Dedifferentiated amniotic fluid mesenchymal stem cell (primary cell): Measurements from ENCODE around the gene PSRC1.
"Not testable (repeated sequence)": the region's sequence is repeated elsewhere in the genome, so short reads cannot be mapped to it uniquely, and the experiment has no call there.

Experiments
- DNase-seq: peaks from one replicate; pipeline ENCODE4 v3.0.0-alpha.2; 2016; ENCODE audit errors: extremely low spot score

PSRC1 gene

DNA sequence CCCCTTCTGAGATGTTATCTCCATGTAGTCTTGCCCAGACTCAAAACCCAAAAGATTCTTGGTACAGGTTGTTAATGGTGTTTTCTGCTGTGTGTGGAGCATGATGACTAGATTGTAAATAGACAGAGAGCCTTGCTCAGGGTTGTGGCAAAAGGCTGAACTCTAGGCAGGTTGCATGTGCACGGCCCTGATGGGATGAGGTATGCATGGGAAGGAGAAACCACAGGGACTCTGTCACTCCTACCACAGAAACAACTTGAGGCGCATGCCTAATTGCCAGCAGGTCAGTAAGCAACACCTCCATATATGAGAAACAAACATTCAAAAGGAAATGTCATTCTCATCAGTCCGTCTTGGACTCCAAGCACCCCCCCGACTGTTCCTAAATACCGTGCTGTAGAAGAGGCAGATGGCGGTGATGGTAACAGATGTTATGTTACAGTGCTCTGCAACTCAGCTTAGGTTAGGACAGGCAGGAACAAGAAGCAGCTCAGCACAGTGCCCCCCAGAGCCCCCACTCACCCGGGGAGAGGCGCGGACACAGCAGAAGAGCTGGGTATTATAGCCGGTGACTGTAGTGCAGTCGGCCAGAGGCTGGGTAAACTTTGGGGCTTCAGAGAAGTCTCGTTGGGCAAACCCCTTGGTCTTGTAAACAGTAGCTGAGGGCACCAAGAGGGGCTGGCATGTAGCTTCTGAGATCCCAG, 12.9 kb upstream of the PSRC1 start:
- no peak for DNase-seq

DNA sequence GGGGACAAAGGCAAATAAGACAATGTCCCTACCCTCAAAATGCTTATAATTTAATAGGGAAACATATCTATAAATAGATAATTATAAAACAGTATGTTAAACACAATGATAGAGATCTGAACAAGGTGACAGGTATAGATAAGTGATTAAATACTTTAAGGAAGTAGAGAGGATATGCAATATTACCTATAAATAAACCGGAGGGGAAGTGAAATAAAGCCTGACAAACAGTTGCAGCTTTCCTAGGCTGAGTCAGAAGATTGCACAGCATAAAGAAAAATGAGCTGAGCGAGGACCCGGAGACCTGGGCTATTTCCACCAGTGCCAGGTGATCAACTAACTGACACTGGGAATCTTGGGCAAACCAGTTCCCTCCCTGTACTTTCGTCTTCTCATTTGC, 11.5 kb upstream of the PSRC1 start:
- DNase-seq, result no peak

- DNase-seq, result no peak
Observed at GRCh38 chr1:109293026-109293425, 10.1 kb upstream of the PSRC1 start.

- DNase-seq, result no peak
Observed at GRCh38 chr1:109292364-109292763, 9.4 kb upstream of the PSRC1 start.

DNA sequence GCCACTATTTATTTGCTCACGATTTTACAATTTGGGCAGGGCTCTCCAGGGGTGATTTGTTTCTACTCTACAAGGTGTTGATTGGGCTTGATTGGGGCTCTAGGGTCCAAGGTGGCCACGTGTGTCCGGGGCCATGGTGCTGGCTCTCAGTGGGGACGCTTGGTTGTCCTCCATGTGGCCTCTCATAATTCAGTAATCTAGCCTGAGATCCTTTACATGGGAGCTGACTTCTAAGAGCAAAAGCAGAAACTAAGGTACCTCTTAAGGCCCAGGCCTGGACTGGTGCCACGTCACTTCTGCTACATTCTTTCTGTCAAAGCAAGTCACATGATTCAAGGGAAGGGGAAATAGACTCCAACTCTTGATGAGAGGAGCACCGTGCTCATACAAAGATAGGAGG, 8.1 kb upstream of the PSRC1 start:
- DNase-seq, result no peak

DNA sequence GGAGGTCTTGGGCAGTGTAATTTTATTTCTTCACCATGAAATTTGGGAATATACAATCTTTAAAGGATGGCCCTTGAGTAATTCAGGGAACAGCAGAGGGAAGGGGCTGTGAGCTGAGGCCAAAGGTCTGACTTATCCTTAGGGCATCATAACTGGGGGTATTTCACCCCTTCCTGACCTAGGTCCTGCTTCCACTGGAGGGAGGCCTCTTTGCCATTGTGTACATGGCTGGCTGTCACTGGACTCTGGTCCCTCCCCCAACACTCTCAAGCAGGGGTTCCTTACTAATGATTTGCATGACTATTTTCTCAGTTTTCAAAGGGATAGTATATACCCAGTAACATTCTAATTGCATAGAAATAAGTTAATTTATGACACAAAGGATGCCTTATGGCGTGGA, 7.2 kb upstream of the PSRC1 start:
- DNase-seq, result no peak

DNA sequence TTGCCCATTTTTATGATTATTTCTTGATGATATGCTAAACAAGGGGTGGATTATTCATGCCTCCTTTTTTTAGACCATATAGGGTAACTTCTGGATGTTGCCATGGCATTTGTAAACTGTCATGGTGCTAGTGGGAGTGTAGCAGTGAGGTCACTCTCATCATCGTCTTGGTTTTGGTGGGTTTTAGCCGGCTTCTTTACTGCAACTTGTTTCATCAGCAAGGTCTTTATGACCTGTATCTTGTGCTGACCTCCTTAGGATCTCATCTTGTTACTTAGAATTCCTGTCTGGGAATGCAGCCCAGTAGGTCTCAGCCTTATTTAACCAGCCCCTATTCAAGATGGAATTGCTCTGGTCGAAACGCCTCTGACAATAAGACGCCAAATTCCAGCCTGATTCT, 3.8 kb upstream of the PSRC1 start:
- not testable (repeated sequence) for DNase-seq

GRCh38 chr1:109283748-109284600, 1.0 kb upstream of the PSRC1 start:
- DNase-seq, result no peak

DNA sequence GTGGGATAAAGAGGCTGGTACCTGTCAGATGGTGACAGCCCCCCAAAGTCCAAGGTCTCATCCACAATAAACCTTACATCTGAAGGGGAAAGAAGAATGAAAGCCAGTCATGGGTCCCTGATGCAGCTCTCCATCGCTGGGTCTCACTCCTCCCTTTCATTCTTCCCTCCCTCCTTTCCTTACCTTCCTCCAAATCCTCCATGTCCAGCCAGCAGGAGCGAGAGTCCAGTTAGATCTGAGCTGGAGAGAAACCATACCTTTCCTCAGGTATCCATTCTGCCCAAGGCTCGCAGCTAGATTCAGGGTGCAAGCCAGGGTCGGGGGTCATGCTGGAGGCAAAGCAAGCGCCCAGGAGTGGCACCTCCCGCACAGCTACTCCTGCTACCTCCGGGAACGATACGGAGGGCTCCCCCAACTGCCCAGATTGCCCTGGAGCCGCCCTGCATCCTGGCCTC, 421 bp downstream of the PSRC1 start:
- no peak for DNase-seq

- DNase-seq, result no peak
Observed at GRCh38 chr1:109281680-109282496, 1.1 kb downstream of the PSRC1 start.

DNA sequence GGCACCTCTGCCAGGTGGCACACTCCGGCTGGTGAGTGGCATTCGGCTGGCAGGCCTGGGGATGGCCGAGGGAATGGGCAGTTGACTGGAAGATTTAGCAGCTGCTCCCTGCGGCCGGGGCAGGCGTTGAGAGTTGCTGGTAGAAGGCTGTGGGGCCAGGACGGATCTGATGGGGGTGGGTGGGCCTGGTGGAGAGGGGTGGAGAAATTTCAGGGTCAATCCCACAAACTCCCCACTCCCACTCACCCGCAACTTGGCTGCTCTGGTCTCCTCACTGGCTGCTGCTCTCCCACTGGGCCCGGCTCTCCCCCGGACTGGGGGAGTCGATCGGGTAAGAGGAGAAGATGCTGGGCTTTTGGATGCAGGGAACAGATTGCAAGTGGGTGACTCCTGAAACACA, 2.1 kb downstream of the PSRC1 start:
- no peak for DNase-seq

DNA sequence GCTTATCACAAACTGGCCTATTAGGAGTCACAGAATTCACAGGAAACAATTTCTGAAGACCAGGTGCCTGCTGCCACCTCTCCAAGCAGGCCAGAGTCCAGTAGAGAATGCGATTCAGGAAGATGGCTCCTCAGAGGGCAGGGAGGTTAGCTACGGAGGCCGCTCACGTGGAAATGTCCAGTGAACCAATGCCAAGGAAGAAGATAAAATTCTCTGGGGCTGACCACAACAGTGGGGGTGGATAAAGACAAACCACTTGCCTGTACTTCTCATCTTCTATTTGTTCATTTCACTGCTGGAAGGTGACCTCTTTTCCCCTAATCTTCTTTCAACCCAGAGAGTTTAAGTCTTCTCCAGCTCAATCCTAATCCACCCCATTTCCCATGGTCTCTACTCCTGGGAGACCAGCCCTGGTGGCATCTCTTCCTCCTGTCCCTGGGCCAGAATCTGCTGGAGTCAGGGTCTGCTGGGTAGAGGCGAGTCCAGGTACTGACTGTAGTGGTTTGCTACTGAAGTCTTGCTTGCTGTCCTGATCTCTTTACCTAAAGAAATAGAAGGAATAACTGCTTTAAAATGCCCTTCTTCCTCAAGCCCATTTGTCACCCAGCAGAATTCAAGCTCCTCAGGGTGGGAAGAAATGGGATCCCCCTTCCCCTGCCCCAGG, 3.2 kb downstream of the PSRC1 start:
- no peak for DNase-seq

DNA sequence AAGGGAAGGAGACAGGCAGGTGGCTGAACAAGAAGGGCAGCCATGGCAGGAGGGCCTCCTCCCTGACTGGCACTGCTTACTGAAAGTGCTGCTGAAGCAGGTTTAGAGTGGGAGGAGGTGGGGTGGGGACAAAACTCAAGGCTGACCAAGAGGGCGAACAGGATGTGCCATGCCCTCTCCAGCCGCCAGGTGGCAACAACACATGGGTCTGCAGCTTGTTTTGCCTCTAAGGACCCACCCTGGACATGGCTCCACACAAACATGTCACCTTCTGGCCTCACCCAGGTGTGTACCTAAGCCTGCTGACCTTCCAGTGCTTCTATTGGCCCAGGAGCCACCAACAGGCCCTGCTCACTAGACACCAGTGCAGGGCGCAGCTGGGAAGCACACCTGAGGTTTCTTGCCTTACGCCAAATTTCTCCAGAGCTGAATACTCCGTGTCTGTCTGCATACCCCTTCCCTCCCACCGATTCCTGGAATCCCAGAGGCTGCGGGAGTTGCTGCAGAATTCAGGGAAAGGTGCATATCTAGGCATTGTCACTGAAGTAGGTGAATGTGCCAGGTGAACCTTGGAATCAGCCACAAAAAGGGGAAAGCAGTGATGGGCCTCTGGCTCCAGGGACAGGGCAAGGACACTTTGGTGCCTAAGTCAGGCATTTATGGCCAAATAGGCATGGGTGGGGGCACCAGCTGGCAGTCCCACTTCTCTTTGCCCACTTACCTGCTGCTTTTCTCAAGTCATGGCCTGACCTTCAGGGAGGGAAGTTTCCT, 5.3 kb downstream of the PSRC1 start:
- DNase-seq, result peak; percentile 34

DNA sequence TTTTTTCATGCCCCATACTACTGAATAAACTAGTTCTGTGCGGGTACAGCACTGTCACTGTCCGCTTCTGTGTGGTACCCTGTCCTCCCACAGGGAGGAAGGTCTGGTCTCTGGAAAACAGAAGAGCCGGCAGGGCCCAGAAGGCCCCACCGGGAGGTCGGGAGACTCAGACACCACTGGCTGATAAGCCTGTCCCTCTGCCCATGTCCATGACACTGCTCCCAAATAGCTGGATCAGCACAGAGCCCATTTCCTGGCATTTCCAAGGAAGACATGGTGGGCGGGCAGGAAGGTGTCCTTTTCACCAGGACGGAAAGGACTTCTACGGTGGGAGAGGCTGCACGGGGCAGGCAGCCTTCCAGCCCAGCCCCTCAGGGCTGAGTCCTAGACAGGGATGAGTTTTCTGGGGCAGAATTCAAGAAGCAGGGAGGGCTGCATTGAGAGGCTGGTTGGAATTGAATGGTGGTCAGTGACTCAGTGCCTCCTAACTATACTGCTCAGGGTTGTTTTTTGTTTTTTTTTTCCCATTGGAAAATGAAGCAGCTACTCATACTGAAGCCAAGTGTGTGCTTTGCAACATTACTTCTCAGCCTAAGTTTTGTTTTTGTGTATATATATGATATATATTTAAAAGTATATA, 7.1 kb downstream of the PSRC1 start:
- no peak for DNase-seq

DNA sequence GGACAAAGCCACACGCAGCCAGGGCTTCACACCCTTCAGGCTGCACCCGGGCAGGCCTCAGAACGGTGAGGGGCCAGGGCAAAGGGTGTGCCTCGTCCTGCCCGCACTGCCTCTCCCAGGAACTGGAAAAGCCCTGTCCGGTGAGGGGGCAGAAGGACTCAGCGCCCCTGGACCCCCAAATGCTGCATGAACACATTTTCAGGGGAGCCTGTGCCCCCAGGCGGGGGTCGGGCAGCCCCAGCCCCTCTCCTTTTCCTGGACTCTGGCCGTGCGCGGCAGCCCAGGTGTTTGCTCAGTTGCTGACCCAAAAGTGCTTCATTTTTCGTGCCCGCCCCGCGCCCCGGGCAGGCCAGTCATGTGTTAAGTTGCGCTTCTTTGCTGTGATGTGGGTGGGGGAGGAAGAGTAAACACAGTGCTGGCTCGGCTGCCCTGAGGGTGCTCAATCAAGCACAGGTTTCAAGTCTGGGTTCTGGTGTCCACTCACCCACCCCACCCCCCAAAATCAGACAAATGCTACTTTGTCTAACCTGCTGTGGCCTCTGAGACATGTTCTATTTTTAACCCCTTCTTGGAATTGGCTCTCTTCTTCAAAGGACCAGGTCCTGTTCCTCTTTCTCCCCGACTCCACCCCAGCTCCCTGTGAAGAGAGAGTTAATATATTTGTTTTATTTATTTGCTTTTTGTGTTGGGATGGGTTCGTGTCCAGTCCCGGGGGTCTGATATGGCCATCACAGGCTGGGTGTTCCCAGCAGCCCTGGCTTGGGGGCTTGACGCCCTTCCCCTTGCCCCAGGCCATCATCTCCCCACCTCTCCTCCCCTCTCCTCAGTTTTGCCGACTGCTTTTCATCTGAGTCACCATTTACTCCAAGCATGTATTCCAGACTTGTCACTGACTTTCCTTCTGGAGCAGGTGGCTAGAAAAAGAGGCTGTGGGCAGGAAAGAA, 8.1 kb downstream of the PSRC1 start:
- peak; percentile 26 for DNase-seq

DNA sequence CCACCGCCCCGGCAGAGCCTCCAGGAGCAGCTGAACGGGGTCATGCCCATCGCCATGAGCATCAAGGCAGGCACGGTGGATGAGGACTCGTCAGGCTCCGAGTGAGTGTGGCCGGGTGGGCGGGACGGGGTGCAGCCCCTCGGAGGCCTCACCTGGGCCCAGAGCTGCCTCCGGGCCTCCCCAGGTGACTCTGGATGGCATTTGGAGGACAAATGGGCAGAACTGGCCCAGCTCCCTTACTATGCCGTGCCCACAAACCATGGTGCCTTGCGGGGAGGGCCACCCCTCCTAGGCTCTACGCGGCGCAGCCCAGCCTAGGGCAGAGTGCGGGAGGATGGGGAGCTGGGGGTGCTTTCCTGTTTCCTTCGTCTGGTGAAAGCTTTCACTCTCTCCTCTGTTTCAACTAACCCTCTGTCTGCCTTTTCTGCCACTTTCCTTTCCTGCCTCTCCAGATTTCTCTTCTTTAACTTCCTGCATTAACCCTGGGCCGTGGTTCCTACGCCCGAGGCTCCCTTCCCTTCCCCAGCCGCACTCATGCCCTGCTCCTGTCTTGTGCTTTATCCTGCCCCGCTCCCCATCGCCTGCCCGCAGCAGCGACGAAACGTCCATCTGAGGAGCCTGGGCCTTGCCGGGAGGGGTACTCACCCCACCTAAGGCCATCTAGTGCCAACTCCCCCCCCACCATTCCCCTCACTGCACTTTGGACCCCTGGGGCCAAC, 9.2 kb downstream of the PSRC1 start:
- no peak for DNase-seq

DNA sequence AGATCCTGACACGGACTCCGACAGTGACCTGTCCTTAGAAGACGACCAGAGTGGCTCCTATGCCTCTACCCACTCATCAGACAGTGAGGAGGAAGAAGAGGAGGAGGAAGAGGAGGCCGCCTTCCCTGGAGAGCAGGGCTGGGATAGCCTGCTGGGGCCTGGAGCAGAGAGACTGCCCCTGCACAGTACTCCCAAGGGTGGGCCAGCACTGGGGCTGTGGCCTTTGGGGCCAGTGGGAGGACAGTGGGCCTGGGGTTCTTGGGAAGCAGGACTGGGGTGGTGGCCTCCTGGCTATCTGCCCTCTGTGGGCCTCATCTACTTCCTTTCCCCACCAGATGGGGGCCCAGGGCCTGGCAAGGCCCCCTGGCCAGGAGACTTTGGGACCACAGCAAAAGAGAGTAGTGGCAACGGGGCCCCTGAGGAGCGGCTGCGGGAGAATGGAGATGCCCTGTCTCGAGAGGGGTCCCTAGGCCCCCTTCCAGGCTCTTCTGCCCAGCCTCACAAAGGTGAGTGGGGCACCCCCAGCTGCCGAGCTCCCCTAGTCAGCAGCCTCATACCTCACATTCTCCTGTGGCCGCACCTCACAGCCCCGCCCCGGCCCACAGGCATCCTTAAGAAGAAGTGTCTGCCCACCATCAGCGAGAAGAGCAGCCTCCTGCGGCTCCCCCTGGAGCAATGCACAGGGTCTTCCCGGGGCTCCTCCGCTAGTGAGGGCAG, 10.0 kb downstream of the PSRC1 start:
- no peak for DNase-seq
